H54 (cell line): ENCODE results near the gene EIF4B.

Experiments used
- DNase-seq: peaks from one replicate; pipeline ENCODE4 v3.0.0; 2011; ENCODE audit warnings: low spot score, mixed read lengths; ENCODE audit not compliant: insufficient read length
- FAIRE-seq: peaks from 3 replicates; lab custom pipeline; 2011; peaks lifted over from hg19 to GRCh38; lab: Jason Lieb, UNC
- POLR2A ChIP-seq: IDR thresholded peaks from 2 replicates; pipeline ENCODE4 v1.6.1; 2011; ENCODE audit warnings: low read depth, mild to moderate bottlenecking, low read length

The EIF4B gene

GRCh38 chr12:53046655-53047220 is 40.5 kb downstream of the EIF4B start:
- DNase-seq (peak; percentile 87), FAIRE-seq (no peak)
- TF ChIP-seq POLR2A, result peak; percentile 88

GRCh38 chr12:53047221-53048032 is 41.2 kb downstream of the EIF4B start:
- FAIRE-seq, result no peak
- peak; percentile 67 for DNase-seq
- TF ChIP-seq POLR2A, result peak; percentile 51; the same call in 1 of the 2 replicates

- peak; percentile 30; the same call in 1 of the 2 replicates for TF ChIP-seq POLR2A
- DNase-seq, result no peak
- FAIRE-seq, result no peak
These were observed 42.0 kb downstream of the EIF4B start for GRCh38 chr12:53048033-53048779.

DNA sequence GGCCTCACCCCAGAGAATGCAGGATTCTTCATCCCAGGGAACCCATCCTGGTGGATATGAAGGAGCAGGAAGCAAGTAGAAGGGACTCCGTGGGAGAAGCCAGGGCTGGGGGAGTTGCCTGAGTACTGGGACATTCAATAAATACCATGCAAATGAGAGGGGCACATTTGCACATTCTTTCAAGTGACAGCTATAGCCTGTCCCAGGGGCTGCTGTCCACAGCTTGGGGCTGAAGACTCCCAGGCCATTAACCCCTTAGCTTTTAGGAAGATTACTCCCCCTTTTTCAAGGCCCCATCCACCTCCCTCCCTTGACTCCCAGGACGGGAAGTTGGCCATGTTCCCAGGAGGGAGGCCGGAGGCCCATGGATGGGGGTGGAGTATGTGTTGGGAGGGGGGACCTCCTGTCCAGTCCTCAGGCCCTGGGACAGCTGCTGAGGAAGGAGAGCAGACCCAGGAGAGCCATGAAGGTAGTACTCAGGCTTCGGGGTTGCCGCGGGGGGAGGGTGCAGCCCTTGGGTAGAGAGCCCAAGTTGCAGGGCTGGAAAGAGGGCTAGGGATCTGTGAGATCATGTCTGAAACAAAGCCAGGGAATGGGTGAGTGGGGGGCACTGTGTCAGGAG is 42.6 kb downstream of the EIF4B start:
- no peak for FAIRE-seq
- TF ChIP-seq POLR2A, result no peak
- no peak for DNase-seq

DNA sequence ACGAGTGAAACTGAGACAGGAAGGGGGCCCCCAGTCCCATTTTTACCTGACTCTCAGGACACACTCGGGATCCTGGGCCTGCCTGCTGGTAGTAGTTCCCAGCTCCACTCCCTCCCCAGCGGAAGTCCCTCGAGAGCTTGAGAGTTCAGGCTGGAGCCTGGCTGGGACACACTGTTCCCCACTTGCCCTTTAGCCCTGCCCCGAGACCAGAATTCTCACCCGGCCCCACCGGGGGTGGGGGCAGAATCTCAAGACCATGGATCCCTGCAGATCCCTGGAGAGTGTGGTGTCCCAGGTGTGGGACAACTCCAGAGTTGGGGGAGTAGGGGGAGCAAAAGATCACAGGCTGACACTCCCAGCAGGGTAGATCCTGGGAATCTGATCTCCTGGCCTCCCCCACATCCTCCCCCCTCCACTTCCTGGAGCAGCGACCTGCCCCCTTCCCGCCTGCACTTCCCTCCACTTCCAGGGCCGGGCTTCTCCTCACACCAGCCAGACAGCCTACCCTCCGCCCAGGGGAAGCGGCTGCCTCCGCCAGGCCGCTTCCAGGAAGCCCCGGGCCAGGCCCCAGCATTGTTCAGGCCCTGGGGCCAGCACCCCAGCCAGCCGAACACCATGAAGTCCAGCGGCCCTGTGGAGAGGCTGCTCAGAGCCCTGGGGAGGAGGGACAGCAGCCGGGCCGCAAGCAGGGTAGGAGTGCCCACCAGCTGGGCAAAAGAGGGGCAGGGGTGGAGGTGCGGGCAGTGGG is 43.5 kb downstream of the EIF4B start, which contains the start of gene TNS2:
Gene TNS2, plus strand, starts transcription at position 495 of the 748 bp plus-strand sequence. Its CDS starts 121 bp downstream, at position 616.
- TF ChIP-seq POLR2A, result peak; percentile 67
- DNase-seq (peak; percentile 70), FAIRE-seq (no peak)

DNA sequence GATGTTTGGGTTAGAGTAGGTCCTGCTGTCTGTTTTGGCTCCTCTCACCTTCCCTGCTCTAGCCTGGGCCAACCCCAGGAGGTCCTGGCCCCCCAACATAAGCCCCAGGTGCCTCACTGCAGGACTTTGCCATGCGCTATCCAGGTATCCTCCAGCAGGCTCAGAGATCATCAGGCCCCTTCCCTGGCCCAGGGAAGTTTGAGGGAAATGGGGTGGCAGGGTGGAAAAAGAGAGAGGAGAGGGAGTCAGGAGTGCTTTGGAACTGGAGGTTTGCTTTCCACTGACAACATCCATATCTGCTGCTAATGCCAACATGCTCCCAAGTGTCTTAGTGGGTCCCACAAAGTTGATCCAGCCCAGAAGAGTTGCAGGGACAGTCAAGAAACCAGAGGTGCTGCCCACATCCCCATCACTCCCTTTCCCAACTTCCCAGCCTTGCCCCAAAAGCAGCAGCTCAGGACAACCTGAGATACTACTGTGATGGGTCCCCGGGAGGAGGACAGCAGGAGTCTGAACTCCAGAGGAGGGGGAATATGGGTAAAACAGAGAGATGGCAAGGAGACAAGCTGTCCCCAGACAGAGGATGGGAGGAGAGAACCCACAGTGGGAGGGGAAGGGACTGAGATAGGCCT is 44.3 kb downstream of the EIF4B start:
- no peak for TF ChIP-seq POLR2A
- FAIRE-seq, result no peak
- no peak for DNase-seq

GRCh38 chr12:53051058-53051880 is 45.0 kb downstream of the EIF4B start:
- FAIRE-seq, result no peak
- 0 out of 2 replicates have a peak, but pooled peaks have one; percentile 17 for TF ChIP-seq POLR2A
- no peak for DNase-seq

DNA sequence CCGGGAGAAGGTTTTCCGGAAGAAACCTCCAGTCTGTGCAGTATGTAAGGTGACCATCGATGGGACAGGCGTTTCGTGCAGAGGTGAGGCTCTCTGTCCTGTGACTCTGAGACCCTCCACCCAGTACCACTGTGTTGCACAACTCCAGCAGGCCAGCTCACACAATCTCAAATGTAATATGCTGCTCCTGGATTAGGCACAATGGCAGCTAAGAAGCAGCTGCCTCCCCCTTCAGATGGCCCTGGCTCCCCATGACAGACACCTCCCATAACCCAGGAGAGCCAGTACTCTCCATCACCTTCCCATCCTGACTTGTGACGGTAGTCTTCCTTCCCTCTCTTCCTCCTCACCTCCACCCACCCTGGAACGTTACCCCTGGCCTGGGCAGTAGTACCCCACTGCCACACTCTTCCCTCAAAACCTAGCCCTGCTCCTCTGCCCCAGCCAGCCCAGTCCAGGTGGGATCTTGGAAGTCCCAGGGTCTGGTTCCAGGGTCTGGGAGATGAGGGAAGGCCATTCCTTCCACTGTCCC is 45.7 kb downstream of the EIF4B start:
- no peak for TF ChIP-seq POLR2A
- no peak for DNase-seq
- no peak for FAIRE-seq

GRCh38 chr12:53052419-53053217 is 46.4 kb downstream of the EIF4B start:
- no peak for FAIRE-seq
- peak; percentile 58 for DNase-seq
- no peak for TF ChIP-seq POLR2A

DNA sequence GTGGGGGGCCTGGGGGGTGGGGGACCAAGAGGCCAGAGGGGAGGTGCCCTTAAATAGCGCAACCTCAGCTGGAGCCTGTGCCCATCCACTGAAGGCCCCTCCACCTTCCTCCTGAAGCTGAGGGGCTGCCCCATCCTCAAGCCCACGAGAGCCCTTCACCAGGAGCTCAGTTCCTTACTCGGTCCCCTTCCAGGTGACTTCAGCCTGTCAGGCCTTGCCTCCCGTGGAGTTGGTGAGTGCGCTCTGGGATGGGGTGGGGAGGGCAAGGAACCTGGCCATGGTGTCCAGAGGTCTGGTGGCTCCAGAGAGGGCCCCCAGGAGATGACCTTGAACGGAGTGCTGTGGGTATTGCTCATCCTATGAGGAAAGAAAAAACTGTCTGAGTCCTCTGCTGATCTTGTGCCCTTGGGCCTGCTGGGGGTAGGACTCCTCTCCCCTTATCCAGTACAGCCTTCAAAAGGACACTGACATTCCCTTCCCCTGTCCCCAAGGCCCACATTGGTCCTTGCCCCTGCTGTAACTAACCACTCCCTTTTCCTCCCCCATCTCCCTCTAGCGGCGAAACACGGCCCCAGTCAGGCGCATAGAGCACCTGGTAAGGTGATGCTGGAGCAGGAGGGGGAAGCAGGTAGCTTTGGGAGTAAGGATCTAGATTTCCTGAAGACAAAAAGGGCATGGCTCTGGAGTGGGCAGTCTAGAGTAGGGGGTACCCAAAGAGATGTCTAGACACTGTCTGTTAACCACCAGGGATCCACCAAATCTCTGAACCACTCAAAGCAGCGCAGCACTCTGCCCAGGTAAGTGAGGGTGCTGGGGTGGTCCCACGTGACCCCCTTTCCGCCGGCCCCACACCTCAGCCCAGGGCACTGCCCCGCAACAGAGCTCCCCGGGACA is 47.2 kb downstream of the EIF4B start:
- no peak for TF ChIP-seq POLR2A
- FAIRE-seq (no peak), DNase-seq (no peak)
